Osteocyte (in vitro differentiated cells): ENCODE results near the gene PHTF2. TPM values are rescaled to one million over a fixed set of nuclear protein-coding genes. Genes with fewer than 3 reads are reported as not detected.

Source experiments
- DNase-seq: peaks from one replicate; pipeline ENCODE4 v3.0.0; 2021; ENCODE audit warnings: mixed read lengths; ENCODE audit not compliant: unreplicated experiment; ENCODE audit errors: extremely low spot score
- H3K27ac Mint-ChIP-seq: one replicate; pipeline ENCODE4 v1.8.0; 2021; ENCODE audit warnings: mild to moderate bottlenecking, mixed read lengths; ENCODE audit not compliant: unreplicated experiment
- H3K27me3 Mint-ChIP-seq: one replicate; pipeline ENCODE4 v1.8.0; 2021; ENCODE audit warnings: mixed read lengths; ENCODE audit not compliant: unreplicated experiment
- H3K36me3 Mint-ChIP-seq: one replicate; pipeline ENCODE4 v1.8.0; 2021; ENCODE audit warnings: mixed read lengths; ENCODE audit not compliant: unreplicated experiment
- H3K4me1 Mint-ChIP-seq: one replicate; pipeline ENCODE4 v1.8.0; 2021; ENCODE audit warnings: mixed read lengths; ENCODE audit not compliant: unreplicated experiment
- H3K4me3 Mint-ChIP-seq: one replicate; pipeline ENCODE4 v1.8.0; 2021; ENCODE audit warnings: mild to moderate bottlenecking, moderate library complexity, mixed read lengths; ENCODE audit not compliant: unreplicated experiment
- H3K9me3 Mint-ChIP-seq: one replicate; pipeline ENCODE4 v1.8.0; 2021; ENCODE audit warnings: mixed read lengths; ENCODE audit not compliant: unreplicated experiment
- CTCF ChIP-seq: fragments of 200-600 bp; sonication (generic); IDR thresholded peaks from 2 replicates; pipeline ENCODE4 v1.5.0; 2021; ENCODE audit warnings: antibody characterized with exemption, mild to moderate bottlenecking, moderate library complexity
- total RNA-seq: library from RNA; stranded (reverse); gene quantifications from 2 replicates; pipeline ENCODE4 v1.2.1, GENCODE V29; 2021

PHTF2 gene
- total RNA-seq, 1 donor from 2014 or later, result 29.3 TPM

GRCh38 chr7:77954773-77955555 is 156.4 kb downstream of the PHTF2 start:
- TF ChIP-seq CTCF, result no peak
- Mint-ChIP-seq H3K27ac (no peak overlapping the region), H3K27me3 (no peaks in the 10 kb centered on the region), H3K4me3 (no peak overlapping the region), H3K4me1 (no peaks in the 10 kb centered on the region), H3K9me3 (no peaks in the 10 kb centered on the region), H3K36me3 (no peaks in the 10 kb centered on the region)
- no peak for DNase-seq

GRCh38 chr7:77958436-77958835 is 159.9 kb downstream of the PHTF2 start:
- H3K4me3 Mint-ChIP-seq, result no peak overlapping the region
- no peaks in the 10 kb centered on the region for H3K9me3 Mint-ChIP-seq
- no peaks in the 10 kb centered on the region for H3K4me1 Mint-ChIP-seq
- no peaks in the 10 kb centered on the region for H3K27me3 Mint-ChIP-seq
- TF ChIP-seq CTCF, result no peak
- H3K27ac Mint-ChIP-seq, result no peak overlapping the region
- H3K36me3 Mint-ChIP-seq, result no peaks in the 10 kb centered on the region
- no peak for DNase-seq

GRCh38 chr7:77959080-77959479 is 160.5 kb downstream of the PHTF2 start:
- TF ChIP-seq CTCF, result no peak
- H3K9me3 Mint-ChIP-seq, result no peaks in the 10 kb centered on the region
- H3K36me3 Mint-ChIP-seq, result no peaks in the 10 kb centered on the region
- H3K4me3 Mint-ChIP-seq, result no peak overlapping the region
- no peak overlapping the region for H3K27ac Mint-ChIP-seq
- no peaks in the 10 kb centered on the region for H3K4me1 Mint-ChIP-seq
- no peaks in the 10 kb centered on the region for H3K27me3 Mint-ChIP-seq
- no peak for DNase-seq

- H3K9me3 Mint-ChIP-seq, result no peaks in the 10 kb centered on the region
- no peaks in the 10 kb centered on the region for H3K27me3 Mint-ChIP-seq
- no peaks in the 10 kb centered on the region for H3K4me1 Mint-ChIP-seq
- H3K27ac Mint-ChIP-seq, result no peak overlapping the region
- TF ChIP-seq CTCF, result no peak
- no peak overlapping the region for H3K4me3 Mint-ChIP-seq
- H3K36me3 Mint-ChIP-seq, result no peaks in the 10 kb centered on the region
- DNase-seq, result no peak
These were observed 161.8 kb downstream of the PHTF2 start for GRCh38 chr7:77960336-77960735.

GRCh38 chr7:77967429-77967828 is 168.9 kb downstream of the PHTF2 start:
- Mint-ChIP-seq H3K27me3 (no peaks in the 10 kb centered on the region), H3K36me3 (no peaks in the 10 kb centered on the region), H3K4me3 (no peak overlapping the region), H3K9me3 (no peaks in the 10 kb centered on the region), H3K27ac (no peak overlapping the region), H3K4me1 (no peaks in the 10 kb centered on the region)
- no peak for TF ChIP-seq CTCF
- no peak for DNase-seq
